Body of pancreas (tissue), 4 donors: ENCODE data around the gene ADGRL1. TPM values are rescaled to one million over a fixed set of nuclear protein-coding genes. Genes with fewer than 3 reads are reported as not detected.

ENCODE experiments used
- ATAC-seq: fragments of 150-250 bp; one replicate; pipeline ENCODE4 v1.9.1; 2016
- DNase-seq, 4 donors: peaks; one replicate each; pipeline ENCODE4 v3.0.0-alpha.2; 2019
- H3K27ac ChIP-seq, 4 donors: fragments of 200-600 bp; sonication (generic); 1 replicate in 3 of 4; 2 replicates in 1 of 4; pipeline versions ENCODE4 v1.5.1 to v1.6.1; 2016 to 2019; ENCODE audit warnings: mild to moderate bottlenecking in 1 of 4, mixed read lengths in 1 of 4, moderate library complexity in 1 of 4
- H3K27me3 ChIP-seq, 2 donors: fragments of 200-600 bp; sonication (generic); one replicate each; pipeline ENCODE4 v1.6.0; 2016; ENCODE audit warnings: mild to moderate bottlenecking in 1 of 2
- H3K36me3 ChIP-seq, 2 donors: fragments of 200-600 bp; sonication (generic); replicated peaks in 1 of 2; 2 replicates each; pipeline ENCODE4 v1.5.1; 2016; ENCODE audit warnings: low read depth in 2 of 2; ENCODE audit not compliant: insufficient read depth in 1 of 2
- H3K4me1 ChIP-seq: fragments of 200-600 bp; sonication (generic); one replicate; pipeline ENCODE4 v1.6.0; 2016
- H3K4me3 ChIP-seq, 2 donors: fragments of 200-600 bp; sonication (generic); 1 replicate in 1 of 2; 2 replicates in 1 of 2; pipeline ENCODE4 v1.5.1; 2016 to 2019
- H3K9me3 ChIP-seq, 3 donors: fragments of 200-600 bp; sonication (generic); 1 replicate in 2 of 3; 2 replicates in 1 of 3; pipeline ENCODE4 v1.5.1; 2016
- CTCF ChIP-seq, 7 experiments: fragments of 450-650 bp in 4 of 7; fragments of 200-600 bp in 3 of 7; sonication (generic) in 3 of 7; IDR thresholded peaks; one replicate each; pipeline ENCODE4 v1.5.1; 2016 to 2019; ENCODE audit warnings: antibody characterized with exemption in 7 of 7
- POLR2A ChIP-seq, 3 donors: fragments of 450-650 bp; IDR thresholded peaks; one replicate each; pipeline ENCODE4 v1.6.1; 2016; ENCODE audit warnings: antibody characterized with exemption in 3 of 3, mild to moderate bottlenecking in 2 of 3
- WGBS, 2 donors: methylation state at CpG; one replicate each; pipeline ENCODE4 v1.1.5; 2017; 5-methylcytosine and 5-hydroxymethylcytosine counted together
- intact Hi-C: fragments of 100-400 bp; cut with DNase I; formaldehyde crosslinking; loops from one replicate; pipeline ENCODE4 v1.15.1; 2023
- small RNA-seq: library from RNA; depleted of rRNA; stranded (forward); fragments of <200 nt; gene quantifications from one replicate; pipeline ENCODE3, GENCODE V24; 2016
- total RNA-seq, 2 donors: library from RNA; depleted of rRNA; stranded (reverse); fragments of >200 nt; gene quantifications; one replicate each; pipeline ENCODE4 v1.1.0, GENCODE V29; 2016

Gene ADGRL1
- total RNA-seq, 2 donors from 2014 or later, result 12.5 to 16.5 TPM

GRCh38 chr19:14103310-14103709 lies 102.7 kb downstream of the ADGRL1 start:
- TF ChIP-seq CTCF (IDR thresholded peaks at IDR 0.05), result no peak
- TF ChIP-seq POLR2A (IDR thresholded peaks at IDR 0.05), result no peak
- intact Hi-C loops, result no loop called here
- WGBS, 2 donors, result 93% methylated on average over 1 of the region's 1 CpG; no CpG with 5 or more reads in 1 of the 2 donors
- Histone ChIP-seq H3K36me3 (peaks cover 2 to 6% of the 10 kb centered on the region in 2 donors), H3K9me3 (no peaks in the 10 kb centered on the region), H3K4me3 (no peak overlapping the region), H3K27me3 (no peaks in the 10 kb centered on the region), H3K4me1 (no peaks in the 10 kb centered on the region), H3K27ac (no peak overlapping the region)
- DNase-seq (no peak), ATAC-seq (no peak)

- Histone ChIP-seq H3K27ac (no peak overlapping the region), H3K9me3 (no peaks in the 10 kb centered on the region), H3K36me3 (peaks cover 2 to 6% of the 10 kb centered on the region in 2 donors), H3K4me3 (no peak overlapping the region), H3K4me1 (no peaks in the 10 kb centered on the region), H3K27me3 (no peaks in the 10 kb centered on the region)
- intact Hi-C loops, result no loop called here
- TF ChIP-seq POLR2A (IDR thresholded peaks at IDR 0.05), result no peak
- TF ChIP-seq CTCF (IDR thresholded peaks at IDR 0.05), result no peak
- DNase-seq, result no peak
- WGBS, 2 donors, result 86 to 96% methylated on average over 9 to 10 of the region's 10 CpGs
- ATAC-seq, result no peak
These were observed 103.2 kb downstream of the ADGRL1 start for GRCh38 chr19:14102756-14103155.

GRCh38 chr19:14102102-14102696 lies 103.8 kb downstream of the ADGRL1 start:
- Histone ChIP-seq H3K9me3 (no peaks in the 10 kb centered on the region), H3K4me1 (no peaks in the 10 kb centered on the region), H3K27ac (no peak overlapping the region), H3K4me3 (no peak overlapping the region), H3K27me3 (no peaks in the 10 kb centered on the region), H3K36me3 (peaks cover 3 to 6% of the 10 kb centered on the region in 2 donors)
- TF ChIP-seq CTCF (IDR thresholded peaks at IDR 0.05), result no peak
- TF ChIP-seq POLR2A (IDR thresholded peaks at IDR 0.05), result no peak
- DNase-seq, result no peak
- WGBS, 2 donors, result 74% methylated on average over 9 to 11 of the region's 11 CpGs
- no peak for ATAC-seq
- intact Hi-C loops, result no loop called here

GRCh38 chr19:14101003-14101545 lies 104.9 kb downstream of the ADGRL1 start:
- Histone ChIP-seq H3K36me3 (peaks cover 6 to 9% of the 10 kb centered on the region in 2 donors), H3K27me3 (no peaks in the 10 kb centered on the region), H3K9me3 (no peaks in the 10 kb centered on the region), H3K4me1 (no peaks in the 10 kb centered on the region), H3K27ac (no peak overlapping the region), H3K4me3 (no peak overlapping the region)
- ATAC-seq (no peak), DNase-seq (no peak)
- TF ChIP-seq CTCF (IDR thresholded peaks at IDR 0.05) (no peak), POLR2A (IDR thresholded peaks at IDR 0.05) (no peak)
- 91 to 93% methylated on average over 6 of the region's 6 CpGs for WGBS, 2 donors
- intact Hi-C loops, result no loop called here

Small RNA genes lying within 50 kb of the gene (small RNA-seq; reads per million reads assigned to genes)
- not detected for gene RN7SL231P

Other genes starting within 250 kb of the ADGRL1 start
- gene RFX1, start 199.8 kb downstream of the ADGRL1 start, total RNA-seq, result 1 to 10 TPM; 3.9 to 7.6 TPM
- not detected for gene RLN3, start 178.0 kb downstream of the ADGRL1 start, total RNA-seq
- 1 to 10 TPM; 1.3 to 3.6 TPM for gene IL27RA, start 174.4 kb downstream of the ADGRL1 start, total RNA-seq
- gene PALM3, start 144.1 kb downstream of the ADGRL1 start, total RNA-seq, result 10 to 100 TPM; 17.4 to 28.3 TPM
- 10 to 100 TPM; 21.1 to 25.7 TPM for gene MISP3, start 133.4 kb downstream of the ADGRL1 start, total RNA-seq
- not detected for gene C19orf67, start 120.4 kb downstream of the ADGRL1 start, total RNA-seq
- gene SAMD1, start 115.4 kb downstream of the ADGRL1 start, total RNA-seq, result 10 to 100 TPM; 11.2 to 22.1 TPM
- 10 to 100 TPM; 15.5 to 22.6 TPM for gene PRKACA, start 88.4 kb downstream of the ADGRL1 start, total RNA-seq
- 1 to 10 TPM in 1 of 2 donors, under 1 TPM in 1; 0.26 to 1.6 TPM for gene ASF1B, start 69.6 kb downstream of the ADGRL1 start, total RNA-seq
- gene ADGRE5, start 175.3 kb upstream of the ADGRL1 start, total RNA-seq, result 10 to 100 TPM; 11.5 to 24.6 TPM
- gene DDX39A, start 213.2 kb upstream of the ADGRL1 start, total RNA-seq, result 10 to 100 TPM; 32.4 to 86.7 TPM
- gene PKN1, start 227.1 kb upstream of the ADGRL1 start, total RNA-seq, result 10 to 100 TPM; 82.5 to 83.4 TPM